Trophoblast cell (in vitro differentiated cells and primary cell): ENCODE measurements around the gene EXOC3.

ENCODE experiments used
- DNase-seq, 2 donors: peaks; one replicate each; pipeline ENCODE4 v3.0.0-alpha.2; 2016
- H2AFZ ChIP-seq: 2 replicates; pipeline ENCODE4 v1.6.1; 2013; ENCODE audit warnings: low read length, moderate library complexity, mild to moderate bottlenecking; ENCODE audit not compliant: insufficient read depth, poor library complexity
- H2AK5ac ChIP-seq: 2 replicates; pipeline ENCODE4 v1.6.1; 2013; ENCODE audit warnings: mild to moderate bottlenecking, low read length
- H2BK120ac ChIP-seq: 2 replicates; pipeline ENCODE4 v1.6.1; 2013; ENCODE audit warnings: low read length, mild to moderate bottlenecking, moderate library complexity; ENCODE audit not compliant: insufficient read depth, poor library complexity
- H2BK12ac ChIP-seq: 2 replicates; pipeline ENCODE4 v1.6.1; 2013; ENCODE audit warnings: mild to moderate bottlenecking, low read length, moderate library complexity
- H2BK5ac ChIP-seq: 2 replicates; pipeline ENCODE4 v1.6.1; 2013; ENCODE audit warnings: low read length, low read depth, moderate library complexity, mild to moderate bottlenecking; ENCODE audit not compliant: poor library complexity
- H3K14ac ChIP-seq: 2 replicates; pipeline ENCODE4 v1.6.1; 2013; ENCODE audit warnings: mild to moderate bottlenecking, low read length
- H3K18ac ChIP-seq: 2 replicates; pipeline ENCODE4 v1.6.1; 2013; ENCODE audit warnings: mild to moderate bottlenecking, low read length
- H3K23ac ChIP-seq: 2 replicates; pipeline ENCODE4 v1.6.1; 2013; ENCODE audit warnings: low read length
- H3K27ac ChIP-seq: 2 replicates; pipeline ENCODE4 v1.5.1; 2013; ENCODE audit warnings: low read depth, mild to moderate bottlenecking, inconsistent platforms, low read length, moderate library complexity
- H3K27me3 ChIP-seq: 2 replicates; pipeline ENCODE4 v1.6.1; 2013; ENCODE audit warnings: inconsistent platforms, mild to moderate bottlenecking, low read length, moderate library complexity; ENCODE audit not compliant: insufficient read depth
- H3K36me3 ChIP-seq, 2 experiments: 1 replicate in 1 of 2; 2 replicates in 1 of 2; pipeline ENCODE4 v1.6.1; 2013; ENCODE audit warnings: low read length in 2 of 2, mild to moderate bottlenecking in 2 of 2, moderate library complexity in 1 of 2; ENCODE audit not compliant: insufficient read depth in 2 of 2, control insufficient read depth in 1 of 2
- H3K4ac ChIP-seq: 2 replicates; pipeline ENCODE4 v1.6.1; 2013; ENCODE audit warnings: low read depth, mild to moderate bottlenecking, low read length, moderate library complexity
- H3K4me1 ChIP-seq, 2 experiments: 1 replicate in 1 of 2; 2 replicates in 1 of 2; pipeline ENCODE4 v1.6.1; 2013; ENCODE audit warnings: low read length in 2 of 2, mild to moderate bottlenecking in 2 of 2, moderate library complexity in 1 of 2; ENCODE audit not compliant: insufficient read depth in 2 of 2, control insufficient read depth in 1 of 2
- H3K4me2 ChIP-seq: 2 replicates; pipeline ENCODE4 v1.6.1; 2013; ENCODE audit warnings: inconsistent platforms, mild to moderate bottlenecking, low read length, moderate library complexity
- H3K4me3 ChIP-seq: 2 replicates; pipeline ENCODE4 v1.5.1; 2013; ENCODE audit warnings: mild to moderate bottlenecking, low read depth, low read length, inconsistent platforms
- H3K79me1 ChIP-seq: one replicate; pipeline ENCODE4 v1.6.1; 2013; ENCODE audit warnings: low read length
- H3K79me2 ChIP-seq: 2 replicates; pipeline ENCODE4 v1.6.1; 2013; ENCODE audit warnings: low read length, mild to moderate bottlenecking; ENCODE audit not compliant: control insufficient read depth, insufficient read depth, poor library complexity
- H3K9ac ChIP-seq: 2 replicates; pipeline ENCODE4 v1.6.1; 2013; ENCODE audit warnings: mild to moderate bottlenecking, low read length
- H3K9me3 ChIP-seq: 2 replicates; pipeline ENCODE4 v1.6.1; 2013; ENCODE audit warnings: low read depth, mild to moderate bottlenecking, control low read depth, inconsistent platforms, low read length; ENCODE audit not compliant: insufficient read depth
- H4K12ac ChIP-seq: 2 replicates; pipeline ENCODE4 v1.6.1; 2013; ENCODE audit warnings: low read depth, mild to moderate bottlenecking, low read length, moderate library complexity
- H4K8ac ChIP-seq: 2 replicates; pipeline ENCODE4 v1.6.1; 2013; ENCODE audit warnings: low read depth, mild to moderate bottlenecking, low read length, moderate library complexity
- H4K91ac ChIP-seq: one replicate; pipeline ENCODE4 v1.6.1; 2013; ENCODE audit warnings: low read depth, mild to moderate bottlenecking, low read length, moderate library complexity
- whole genome bisulfite sequencing: extraction: QIAGEN DNeasy Blood & Tissue Kit; methylation state at CpG from one replicate; pipeline ENCODE4 v1.1.7; 2013; ENCODE audit warnings: missing lambda C conversion rate; ENCODE audit not compliant: insufficient read length, insufficient coverage; ENCODE audit errors: extremely low coverage; 5-methylcytosine and 5-hydroxymethylcytosine counted together

Gene EXOC3

DNA sequence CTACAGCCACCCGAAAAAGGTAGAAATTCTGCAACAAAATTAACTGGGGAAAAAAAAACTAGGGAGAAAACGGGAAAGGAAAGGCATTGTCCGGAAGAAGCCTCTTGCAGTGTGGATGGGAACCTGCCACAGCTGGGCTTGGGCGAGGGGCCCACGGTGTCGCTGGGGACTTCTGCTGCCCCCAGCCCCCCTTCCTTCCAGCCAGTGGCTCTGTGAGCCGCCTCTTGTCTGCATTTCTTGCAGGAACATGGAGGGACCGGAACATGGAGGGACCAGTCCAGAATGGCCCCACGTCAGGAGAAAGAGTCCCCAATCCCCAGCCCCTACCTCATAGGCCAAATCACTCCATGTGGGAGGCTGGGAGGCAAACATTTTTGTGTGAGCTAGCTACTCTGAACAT, 36.9 kb upstream of the EXOC3 start:
- no peak overlapping the region for H3K9ac ChIP-seq
- no peak overlapping the region for H2BK5ac ChIP-seq
- peaks cover 2% of the 10 kb centered on the region for H3K9me3 ChIP-seq
- H3K27me3 ChIP-seq, result no peaks in the 10 kb centered on the region
- no peak overlapping the region for H3K4ac ChIP-seq
- H2AK5ac ChIP-seq, result no peak overlapping the region
- H4K8ac ChIP-seq, result no peak overlapping the region
- no peak for DNase-seq
- H4K91ac ChIP-seq, result no peak overlapping the region
- no peak overlapping the region for H3K4me3 ChIP-seq
- peaks cover 5% of the 10 kb centered on the region for H3K79me1 ChIP-seq
- WGBS, result no CpG with 5 or more reads among the region's 9 CpGs
- no peak overlapping the region for H3K14ac ChIP-seq
- H3K4me1 ChIP-seq, result peaks cover 0 to 8% of the 10 kb centered on the region in 2 experiments
- H4K12ac ChIP-seq, result no peak overlapping the region
- H3K27ac ChIP-seq, result no peak overlapping the region
- H3K36me3 ChIP-seq, result no peaks in the 10 kb centered on the region
- no peak overlapping the region for H2BK12ac ChIP-seq
- no peak overlapping the region for H2AFZ ChIP-seq
- no peak overlapping the region for H3K4me2 ChIP-seq
- H3K79me2 ChIP-seq, result no peaks in the 10 kb centered on the region
- no peak overlapping the region for H3K18ac ChIP-seq
- H3K23ac ChIP-seq, result no peak overlapping the region
- no peak overlapping the region for H2BK120ac ChIP-seq

DNA sequence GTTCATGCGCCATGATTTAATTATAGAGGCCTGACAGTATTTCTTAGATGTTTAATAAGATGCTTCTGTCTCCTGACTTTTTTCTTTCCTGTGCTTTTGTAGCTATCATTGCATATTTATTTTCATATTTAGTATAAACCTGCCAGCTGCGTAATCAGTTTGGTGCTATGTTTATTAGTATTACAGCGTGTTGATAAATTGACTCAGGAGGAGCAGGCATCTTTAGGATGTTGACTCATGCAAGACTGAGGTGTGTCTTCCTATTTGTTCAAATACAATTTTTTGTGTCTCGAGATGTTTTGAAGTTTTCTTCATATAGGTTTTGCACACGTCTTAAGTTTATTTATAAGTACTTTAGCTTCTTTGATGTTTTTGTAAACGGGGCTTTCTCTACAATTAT, 35.9 kb upstream of the EXOC3 start:
- Histone ChIP-seq H3K4ac (no peak overlapping the region), H3K4me2 (no peak overlapping the region), H2AFZ (no peak overlapping the region), H3K79me1 (peaks cover 6% of the 10 kb centered on the region), H3K9ac (no peak overlapping the region), H3K23ac (no peak overlapping the region), H3K18ac (no peak overlapping the region), H4K91ac (no peak overlapping the region), H3K27ac (no peak overlapping the region), H3K79me2 (no peaks in the 10 kb centered on the region), H4K12ac (no peak overlapping the region), H3K4me3 (no peak overlapping the region), H2AK5ac (no peak overlapping the region), H4K8ac (no peak overlapping the region), H2BK12ac (no peak overlapping the region), H3K36me3 (no peaks in the 10 kb centered on the region), H2BK5ac (no peak overlapping the region), H3K14ac (no peak overlapping the region), H3K9me3 (peaks cover 2% of the 10 kb centered on the region), H3K4me1 (peaks cover 3 to 10% of the 10 kb centered on the region in 2 experiments), H3K27me3 (no peaks in the 10 kb centered on the region), H2BK120ac (no peak overlapping the region)
- DNase-seq, result no peak
- whole genome bisulfite sequencing, result no CpG with 5 or more reads among the region's 6 CpGs

DNA sequence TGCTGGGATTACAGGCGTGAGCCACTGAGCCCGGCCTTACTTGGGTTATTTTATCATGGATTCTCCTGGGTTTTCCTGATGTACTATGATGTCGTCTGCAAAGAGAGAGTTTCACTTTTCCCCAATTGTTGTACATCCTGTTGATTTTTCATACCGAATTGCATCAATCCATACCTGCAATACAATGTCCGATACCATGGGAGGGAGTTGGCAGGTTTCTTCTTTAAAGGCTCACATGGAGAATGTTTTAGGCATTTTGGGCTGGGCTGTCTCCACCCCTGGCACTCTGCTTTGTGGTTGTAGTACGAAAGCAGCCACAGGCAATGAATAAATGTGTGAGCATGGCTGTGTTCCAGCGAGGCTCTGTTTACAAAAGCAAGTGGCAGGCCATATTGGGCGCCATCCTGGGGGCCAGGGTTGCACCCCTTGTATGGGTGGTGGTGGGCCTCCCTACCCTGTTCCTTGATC, 35.1 kb upstream of the EXOC3 start:
- WGBS, result no CpG with 5 or more reads among the region's 8 CpGs

DNA sequence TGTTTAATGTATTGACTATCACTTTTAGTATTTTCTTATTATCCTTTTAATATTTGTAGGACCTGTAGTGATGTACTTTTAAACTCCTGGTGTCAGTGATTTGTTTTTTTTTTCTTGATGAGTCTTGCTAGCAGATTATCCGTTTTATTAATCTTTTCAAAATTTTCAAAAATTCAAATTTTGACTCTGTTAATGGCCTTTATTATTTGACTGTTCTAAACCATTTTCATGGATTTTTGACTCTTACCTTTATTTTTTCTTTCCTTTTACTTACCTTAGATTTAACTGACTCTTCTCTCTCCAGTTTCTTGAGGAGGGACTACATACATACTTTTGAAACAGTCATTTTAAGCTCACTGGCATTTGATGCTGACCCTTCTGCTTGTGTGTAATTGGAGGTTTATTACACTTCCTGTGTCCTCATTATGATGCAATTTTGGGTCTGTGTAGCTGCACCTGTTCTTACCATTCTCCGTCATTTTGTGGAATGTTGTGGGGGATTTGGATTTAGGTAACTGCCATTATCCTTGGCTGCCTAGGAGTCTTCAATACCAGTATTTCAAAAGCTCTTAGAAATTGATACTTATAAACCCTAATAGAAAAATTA, 32.0 kb upstream of the EXOC3 start:
- Histone ChIP-seq H3K4me1 (peaks cover 16 to 18% of the 10 kb centered on the region in 2 experiments), H3K23ac (no peak overlapping the region), H2BK5ac (no peak overlapping the region), H2AK5ac (no peak overlapping the region), H4K91ac (no peak overlapping the region), H3K4me3 (no peak overlapping the region), H3K18ac (no peak overlapping the region), H4K12ac (no peak overlapping the region), H3K9ac (no peak overlapping the region), H3K4me2 (no peak overlapping the region), H4K8ac (no peak overlapping the region), H3K14ac (no peak overlapping the region), H3K27me3 (no peaks in the 10 kb centered on the region), H3K9me3 (peaks cover 3% of the 10 kb centered on the region), H3K79me2 (no peaks in the 10 kb centered on the region), H3K27ac (no peak overlapping the region), H2BK120ac (no peak overlapping the region), H3K79me1 (peaks cover 18% of the 10 kb centered on the region), H3K4ac (no peak overlapping the region), H2AFZ (no peak overlapping the region), H3K36me3 (no peaks in the 10 kb centered on the region), H2BK12ac (no peak overlapping the region)
- DNase-seq, result no peak
- no CpG with 5 or more reads among the region's 2 CpGs for WGBS

More for the DNA sequence above, 35.1 kb upstream of the EXOC3 start:
- H3K79me1 ChIP-seq, result peaks cover 5% of the 10 kb centered on the region
- DNase-seq, result no peak
- no peak overlapping the region for H2BK120ac ChIP-seq
- no peak overlapping the region for H2AFZ ChIP-seq
- no peak overlapping the region for H2BK5ac ChIP-seq
- H3K9me3 ChIP-seq, result peaks cover 2% of the 10 kb centered on the region
- H3K4me2 ChIP-seq, result no peak overlapping the region
- H3K27ac ChIP-seq, result no peak overlapping the region
- no peaks in the 10 kb centered on the region for H3K36me3 ChIP-seq
- no peaks in the 10 kb centered on the region for H3K79me2 ChIP-seq
- H3K4me3 ChIP-seq, result no peak overlapping the region
- H3K9ac ChIP-seq, result no peak overlapping the region
- H3K18ac ChIP-seq, result no peak overlapping the region
- H3K14ac ChIP-seq, result no peak overlapping the region
- H3K4me1 ChIP-seq, result peaks cover 3 to 5% of the 10 kb centered on the region in 2 experiments
- no peak overlapping the region for H3K23ac ChIP-seq
- no peak overlapping the region for H3K4ac ChIP-seq
- no peak overlapping the region for H4K91ac ChIP-seq
- no peak overlapping the region for H4K8ac ChIP-seq
- H3K27me3 ChIP-seq, result no peaks in the 10 kb centered on the region
- H2AK5ac ChIP-seq, result no peak overlapping the region
- no peak overlapping the region for H4K12ac ChIP-seq
- H2BK12ac ChIP-seq, result no peak overlapping the region
